Hepatocyte (in vitro differentiated cells): Measurements from ENCODE around the gene RADIL. TPM values are rescaled to one million over a fixed set of nuclear protein-coding genes. Genes with fewer than 3 reads are reported as not detected.

ENCODE experiments used
- DNase-seq: peaks from one replicate; pipeline ENCODE4 v3.0.0-alpha.2; 2016; ENCODE audit warnings: low spot score
- H2AFZ ChIP-seq: fragments of 200-600 bp; sonication (generic); 2 replicates; pipeline ENCODE4 v1.6.0; 2016; ENCODE audit warnings: antibody characterized with exemption, mild to moderate bottlenecking
- H3K27ac ChIP-seq: fragments of 200-600 bp; sonication (generic); 2 replicates; pipeline ENCODE4 v1.5.1; 2016; ENCODE audit warnings: mild to moderate bottlenecking
- H3K27me3 ChIP-seq: fragments of 200-600 bp; sonication (generic); 2 replicates; pipeline ENCODE4 v1.6.1; 2016
- H3K36me3 ChIP-seq: fragments of 200-600 bp; sonication (generic); replicated peaks from 2 replicates; pipeline ENCODE4 v1.5.1; 2016; ENCODE audit warnings: low read depth; ENCODE audit not compliant: insufficient read depth
- H3K4me1 ChIP-seq: fragments of 200-600 bp; sonication (generic); 2 replicates; pipeline ENCODE4 v1.5.1; 2016; ENCODE audit warnings: mild to moderate bottlenecking, moderate library complexity; ENCODE audit not compliant: insufficient read depth
- H3K4me2 ChIP-seq: fragments of 200-600 bp; sonication (generic); 2 replicates; pipeline ENCODE4 v1.6.0; 2016
- H3K4me3 ChIP-seq: fragments of 200-600 bp; sonication (generic); 2 replicates; pipeline ENCODE4 v1.5.1; 2016; ENCODE audit warnings: mild to moderate bottlenecking
- H3K79me2 ChIP-seq: fragments of 200-600 bp; sonication (generic); 2 replicates; pipeline ENCODE4 v1.6.0; 2017; ENCODE audit warnings: mild to moderate bottlenecking
- H3K9me2 ChIP-seq: fragments of 200-600 bp; sonication (generic); replicated peaks from 2 replicates; pipeline ENCODE4 v1.6.0; 2017; ENCODE audit warnings: mild to moderate bottlenecking; ENCODE audit not compliant: insufficient read depth
- H3K9me3 ChIP-seq: fragments of 200-600 bp; sonication (generic); 2 replicates; pipeline ENCODE4 v1.5.1; 2016; ENCODE audit warnings: low read depth, mild to moderate bottlenecking
- H4K20me1 ChIP-seq: fragments of 200-600 bp; sonication (generic); 2 replicates; pipeline ENCODE4 v1.6.0; 2016; ENCODE audit warnings: mild to moderate bottlenecking; ENCODE audit not compliant: insufficient read depth, poor library complexity, severe bottlenecking
- CTCF ChIP-seq: fragments of 200-600 bp; sonication (generic); IDR thresholded peaks from 2 replicates; pipeline ENCODE4 v1.5.1; 2016; ENCODE audit warnings: antibody characterized with exemption, mild to moderate bottlenecking; ENCODE audit not compliant: poor library complexity
- EZH2 ChIP-seq: fragments of 200-600 bp; sonication (generic); IDR thresholded peaks from 2 replicates; pipeline ENCODE4 v1.6.1; 2016; ENCODE audit warnings: antibody characterized with exemption, mild to moderate bottlenecking, borderline replicate concordance
- EZH2phosphoT487 ChIP-seq: fragments of 200-600 bp; sonication (generic); IDR thresholded peaks from one replicate; pipeline ENCODE4 v1.6.1; 2018; ENCODE audit warnings: antibody characterized with exemption, mild to moderate bottlenecking, low read depth, moderate library complexity; ENCODE audit not compliant: unreplicated experiment, severe bottlenecking
- WGBS: methylation state at CpG from one replicate; pipeline ENCODE4 v1.1.6; 2016; ENCODE audit warnings: low lambda C conversion rate; ENCODE audit errors: missing lambda C conversion rate; 5-methylcytosine and 5-hydroxymethylcytosine counted together
- polyA plus RNA-seq: library from polyadenylated mRNA; unstranded; fragments of >200 nt; fragmentation: Nextera tagmentation; extraction: Ambion mirVana; gene quantifications from 2 replicates; pipeline ENCODE4 v1.2.1, GENCODE V29; 2016
- total RNA-seq: library from RNA; depleted of rRNA; stranded (reverse); fragments of >200 nt; gene quantifications from 2 replicates; pipeline ENCODE4 v1.2.3, GENCODE V29; 2014

The RADIL gene
- total and polyA plus RNA-seq, 2 experiments from 2014 or later, result 0.53 to 0.60 TPM

GRCh38 chr7:4790516-4790991 lies 93.0 kb downstream of the RADIL start:
- H3K27me3 ChIP-seq, result no peaks in the 10 kb centered on the region
- no peaks in the 10 kb centered on the region for H3K9me3 ChIP-seq
- no peaks in the 10 kb centered on the region for H3K79me2 ChIP-seq
- H4K20me1 ChIP-seq, result no peaks in the 10 kb centered on the region
- no peaks in the 10 kb centered on the region for H3K9me2 ChIP-seq
- H3K27ac ChIP-seq, result no peak overlapping the region
- no peaks in the 10 kb centered on the region for H3K4me1 ChIP-seq
- no peak overlapping the region for H2AFZ ChIP-seq
- no peaks in the 10 kb centered on the region for H3K36me3 ChIP-seq
- no peak overlapping the region for H3K4me2 ChIP-seq
- no peak overlapping the region for H3K4me3 ChIP-seq
- TF ChIP-seq EZH2 (no peak), EZH2phosphoT487 (no peak), CTCF (no peak)
- DNase-seq, result no peak
- WGBS, result 98% methylated on average over 24 of the region's 24 CpGs

- Histone ChIP-seq H3K9me2 (no peaks in the 10 kb centered on the region), H3K36me3 (no peaks in the 10 kb centered on the region), H3K27ac (no peak overlapping the region), H3K79me2 (no peaks in the 10 kb centered on the region), H2AFZ (no peak overlapping the region), H3K4me1 (no peaks in the 10 kb centered on the region), H3K27me3 (no peaks in the 10 kb centered on the region), H3K9me3 (no peaks in the 10 kb centered on the region), H4K20me1 (no peaks in the 10 kb centered on the region), H3K4me2 (no peak overlapping the region), H3K4me3 (no peak overlapping the region)
- WGBS, result 96% methylated on average over 9 of the region's 9 CpGs
- no peak for TF ChIP-seq EZH2
- no peak for TF ChIP-seq EZH2phosphoT487
- DNase-seq, result no peak
Measured at GRCh38 chr7:4790078-4790465, 93.4 kb downstream of the RADIL start.

- Histone ChIP-seq H3K36me3 (no peaks in the 10 kb centered on the region), H3K27me3 (no peaks in the 10 kb centered on the region), H3K79me2 (no peaks in the 10 kb centered on the region), H2AFZ (no peak overlapping the region), H3K4me3 (no peak overlapping the region), H3K9me3 (no peaks in the 10 kb centered on the region), H4K20me1 (no peaks in the 10 kb centered on the region), H3K9me2 (no peaks in the 10 kb centered on the region), H3K4me1 (no peaks in the 10 kb centered on the region), H3K4me2 (no peak overlapping the region), H3K27ac (no peak overlapping the region)
- TF ChIP-seq EZH2, result no peak
- TF ChIP-seq CTCF, result no peak
- no peak for TF ChIP-seq EZH2phosphoT487
- no peak for DNase-seq
- WGBS, result 92% methylated on average over 16 of the region's 26 CpGs
Measured at GRCh38 chr7:4789194-4790077, 94.1 kb downstream of the RADIL start.

- H3K36me3 ChIP-seq, result no peaks in the 10 kb centered on the region
Measured at GRCh38 chr7:4788627-4789189, 94.8 kb downstream of the RADIL start.

More at GRCh38 chr7:4788627-4789189, 94.8 kb downstream of the RADIL start:
- Histone ChIP-seq H3K9me3 (no peaks in the 10 kb centered on the region), H3K27ac (no peak overlapping the region), H4K20me1 (no peaks in the 10 kb centered on the region), H3K4me2 (no peak overlapping the region), H2AFZ (no peak overlapping the region), H3K9me2 (no peaks in the 10 kb centered on the region), H3K4me3 (no peak overlapping the region), H3K4me1 (no peaks in the 10 kb centered on the region), H3K79me2 (no peaks in the 10 kb centered on the region), H3K27me3 (no peaks in the 10 kb centered on the region)
- no peak for DNase-seq
- no peak for TF ChIP-seq CTCF
- no peak for TF ChIP-seq EZH2
- no peak for TF ChIP-seq EZH2phosphoT487
- 97% methylated on average over 25 of the region's 27 CpGs for WGBS
